Upper lobe of left lung (tissue), 6 donors: ENCODE results near the gene TLE1. TPM values are rescaled to one million over a fixed set of nuclear protein-coding genes. Genes with fewer than 3 reads are reported as not detected.

Source experiments
- ATAC-seq, 2 donors: fragments of 200-7000 bp; cut with Tn5 transposase; one replicate each; pipeline ENCODE4 v1.9.1; 2022; ENCODE audit warnings: mild to moderate bottlenecking in 2 of 2, moderate library complexity in 2 of 2; ENCODE audit not compliant: low FRiP score in 2 of 2
- DNase-seq, 2 donors: peaks; one replicate each; pipeline ENCODE4 v3.0.0-alpha.2; 2019 to 2020
- H3K27ac ChIP-seq, 4 donors: fragments of 200-600 bp; sonication (generic); one replicate each; pipeline ENCODE4 v1.5.1; 2016 to 2019
- H3K27me3 ChIP-seq, 4 donors: fragments of 200-600 bp; sonication (generic); one replicate each; pipeline ENCODE4 v1.5.1; 2017 to 2019
- H3K36me3 ChIP-seq, 4 donors: fragments of 200-600 bp; sonication (generic); one replicate each; pipeline ENCODE4 v1.5.1; 2016 to 2019
- H3K4me1 ChIP-seq, 4 donors: fragments of 200-600 bp; sonication (generic); one replicate each; pipeline ENCODE4 v1.5.1; 2018 to 2019
- H3K4me3 ChIP-seq, 4 donors: fragments of 200-600 bp; sonication (generic); one replicate each; pipeline ENCODE4 v1.5.1; 2017 to 2019; ENCODE audit warnings: mild to moderate bottlenecking in 2 of 4, moderate library complexity in 1 of 4
- H3K9me3 ChIP-seq, 4 donors: fragments of 200-600 bp; sonication (generic); one replicate each; pipeline ENCODE4 v1.5.1; 2018 to 2019
- CTCF ChIP-seq, 6 experiments: fragments of 450-650 bp in 4 of 6; fragments of 200-600 bp in 2 of 6; sonication (generic) in 2 of 6; IDR thresholded peaks; one replicate each; pipeline ENCODE4 v1.5.1; 2016 to 2019; ENCODE audit warnings: antibody characterized with exemption in 6 of 6
- EP300 ChIP-seq, 4 donors: sonication (generic); formaldehyde crosslinking; IDR thresholded peaks; one replicate each; pipeline ENCODE4 v1.5.1; 2017; ENCODE audit warnings: antibody characterized with exemption in 4 of 4, control low read depth in 2 of 4
- POLR2A ChIP-seq, 4 donors: fragments of 450-650 bp; IDR thresholded peaks; one replicate each; pipeline ENCODE4 v1.5.1; 2016 to 2017; ENCODE audit warnings: antibody characterized with exemption in 4 of 4, mild to moderate bottlenecking in 2 of 4
- POLR2AphosphoS5 ChIP-seq, 2 donors: sonication (generic); formaldehyde crosslinking; IDR thresholded peaks; one replicate each; pipeline ENCODE4 v1.5.1; 2017; ENCODE audit warnings: antibody characterized with exemption in 2 of 2
- WGBS, 2 donors: methylation state at CpG; one replicate each; pipeline ENCODE4 v1.1.5; 2017 to 2018; 5-methylcytosine and 5-hydroxymethylcytosine counted together
- total RNA-seq, 6 donors: library from RNA; depleted of rRNA in 4 of 6; stranded (reverse); fragments of >200 nt in 4 of 6; gene quantifications; one replicate each; pipeline versions ENCODE4 v1.1.0 to v1.2.1, GENCODE V29; 2016 to 2021
- donor health status: DM: no; HTN: no; CAD: no; lungs with moderate emphysema.
- donor health status: DM: no; HTN: yes; CAD: no; lungs with severe emphysema.

TLE1 gene
- total RNA-seq, 6 donors from 2014 or later, result 17.3 to 55.5 (median 27.6) TPM

GRCh38 chr9:81722277-81722676 is 32.9 kb upstream of the TLE1 start:
- 93 to 95% methylated on average over 3 of the region's 3 CpGs for WGBS, 2 donors

GRCh38 chr9:81720450-81721086 is 31.2 kb upstream of the TLE1 start:
- no peak overlapping the region for H3K4me3 ChIP-seq
- no peak for TF ChIP-seq POLR2A (IDR thresholded peaks at IDR 0.05)
- no peak for TF ChIP-seq EP300 (IDR thresholded peaks at IDR 0.05)
- no peak for TF ChIP-seq CTCF (IDR thresholded peaks at IDR 0.05)
- DNase-seq (no peak), ATAC-seq (no peak)
- WGBS, 2 donors, result 96 to 97% methylated on average over 9 of the region's 9 CpGs
- H3K27ac ChIP-seq, result no peak overlapping the region
- no peaks in the 10 kb centered on the region for H3K4me1 ChIP-seq
- H3K36me3 ChIP-seq, result no peaks in the 10 kb centered on the region
- H3K27me3 ChIP-seq, result no peaks in the 10 kb centered on the region
- H3K9me3 ChIP-seq, result no peaks in the 10 kb centered on the region

More at GRCh38 chr9:81722277-81722676, 32.9 kb upstream of the TLE1 start:
- H3K36me3 ChIP-seq, result no peaks in the 10 kb centered on the region
- TF ChIP-seq CTCF (IDR thresholded peaks at IDR 0.05), result no peak
- no peak for TF ChIP-seq POLR2A (IDR thresholded peaks at IDR 0.05)
- no peak for TF ChIP-seq POLR2AphosphoS5 (IDR thresholded peaks at IDR 0.05)
- no peak for TF ChIP-seq EP300 (IDR thresholded peaks at IDR 0.05)
- ATAC-seq (no peak), DNase-seq (no peak)
- H3K4me1 ChIP-seq, result no peaks in the 10 kb centered on the region
- H3K9me3 ChIP-seq, result no peaks in the 10 kb centered on the region
- H3K4me3 ChIP-seq, result no peak overlapping the region
- H3K27ac ChIP-seq, result no peak overlapping the region
- no peaks in the 10 kb centered on the region for H3K27me3 ChIP-seq

GRCh38 chr9:81719972-81720371 is 30.6 kb upstream of the TLE1 start:
- H3K27ac ChIP-seq, result no peak overlapping the region
- ATAC-seq (no peak), DNase-seq (no peak)
- TF ChIP-seq POLR2A (IDR thresholded peaks at IDR 0.05), result no peak
- no peak for TF ChIP-seq EP300 (IDR thresholded peaks at IDR 0.05)
- TF ChIP-seq POLR2AphosphoS5 (IDR thresholded peaks at IDR 0.05), result no peak
- no peak for TF ChIP-seq CTCF (IDR thresholded peaks at IDR 0.05)
- 93 to 96% methylated on average over 4 of the region's 4 CpGs for WGBS, 2 donors
- H3K27me3 ChIP-seq, result no peaks in the 10 kb centered on the region
- H3K4me1 ChIP-seq, result no peaks in the 10 kb centered on the region
- no peak overlapping the region for H3K4me3 ChIP-seq
- H3K36me3 ChIP-seq, result no peaks in the 10 kb centered on the region
- H3K9me3 ChIP-seq, result no peaks in the 10 kb centered on the region

GRCh38 chr9:81718244-81718643 is 28.9 kb upstream of the TLE1 start:
- TF ChIP-seq POLR2AphosphoS5 (IDR thresholded peaks at IDR 0.05) (no peak), POLR2A (IDR thresholded peaks at IDR 0.05) (no peak), EP300 (IDR thresholded peaks at IDR 0.05) (no peak), CTCF (IDR thresholded peaks at IDR 0.05) (no peak)
- ATAC-seq (no peak), DNase-seq (no peak)
- Histone ChIP-seq H3K4me3 (no peak overlapping the region), H3K9me3 (no peaks in the 10 kb centered on the region), H3K4me1 (no peaks in the 10 kb centered on the region), H3K27ac (no peak overlapping the region), H3K27me3 (no peaks in the 10 kb centered on the region), H3K36me3 (no peaks in the 10 kb centered on the region)
- 83 to 85% methylated on average over 6 of the region's 6 CpGs for WGBS, 2 donors

GRCh38 chr9:81717747-81718077 is 28.4 kb upstream of the TLE1 start:
- no peak for ATAC-seq
- TF ChIP-seq POLR2A (IDR thresholded peaks at IDR 0.05), result no peak
- TF ChIP-seq CTCF (IDR thresholded peaks at IDR 0.05), result no peak
- TF ChIP-seq POLR2AphosphoS5 (IDR thresholded peaks at IDR 0.05), result no peak
- TF ChIP-seq EP300 (IDR thresholded peaks at IDR 0.05), result no peak
- H3K27ac ChIP-seq, result no peak overlapping the region

More at GRCh38 chr9:81717747-81718077, 28.4 kb upstream of the TLE1 start:
- H3K9me3 ChIP-seq, result no peaks in the 10 kb centered on the region
- no peaks in the 10 kb centered on the region for H3K36me3 ChIP-seq
- no peaks in the 10 kb centered on the region for H3K27me3 ChIP-seq
- no peak for DNase-seq
- no peak overlapping the region for H3K4me3 ChIP-seq
- H3K4me1 ChIP-seq, result no peaks in the 10 kb centered on the region
